GM06990 (cell line): Measurements from ENCODE around the gene HNRNPR.

Experiments
- DNase-seq: peaks from one replicate; pipeline ENCODE4 v3.0.0-alpha.2; 2011; ENCODE audit not compliant: insufficient read length; ENCODE audit errors: extremely low read depth
- H3K27me3 ChIP-seq: replicated peaks from 2 replicates; pipeline ENCODE4 v1.6.0; 2011; ENCODE audit warnings: low read length; ENCODE audit not compliant: control insufficient read depth, insufficient read depth
- H3K36me3 ChIP-seq: 2 replicates; pipeline ENCODE4 v1.5.1; 2011; ENCODE audit warnings: low read length; ENCODE audit not compliant: control insufficient read depth, insufficient read depth
- H3K4me3 ChIP-seq: replicated peaks from 2 replicates; pipeline ENCODE4 v1.5.1; 2011; ENCODE audit warnings: low read depth, mild to moderate bottlenecking, control low read depth, low read length
- TF ChIP-seq, protein P1 (sequence below): IDR thresholded peaks from 2 replicates; pipeline ENCODE4 v1.5.1; 2011; ENCODE audit warnings: low read length, control low read depth, mild to moderate bottlenecking, inconsistent platforms; ENCODE audit not compliant: insufficient read depth, poor library complexity, severe bottlenecking

HNRNPR gene

DNA sequence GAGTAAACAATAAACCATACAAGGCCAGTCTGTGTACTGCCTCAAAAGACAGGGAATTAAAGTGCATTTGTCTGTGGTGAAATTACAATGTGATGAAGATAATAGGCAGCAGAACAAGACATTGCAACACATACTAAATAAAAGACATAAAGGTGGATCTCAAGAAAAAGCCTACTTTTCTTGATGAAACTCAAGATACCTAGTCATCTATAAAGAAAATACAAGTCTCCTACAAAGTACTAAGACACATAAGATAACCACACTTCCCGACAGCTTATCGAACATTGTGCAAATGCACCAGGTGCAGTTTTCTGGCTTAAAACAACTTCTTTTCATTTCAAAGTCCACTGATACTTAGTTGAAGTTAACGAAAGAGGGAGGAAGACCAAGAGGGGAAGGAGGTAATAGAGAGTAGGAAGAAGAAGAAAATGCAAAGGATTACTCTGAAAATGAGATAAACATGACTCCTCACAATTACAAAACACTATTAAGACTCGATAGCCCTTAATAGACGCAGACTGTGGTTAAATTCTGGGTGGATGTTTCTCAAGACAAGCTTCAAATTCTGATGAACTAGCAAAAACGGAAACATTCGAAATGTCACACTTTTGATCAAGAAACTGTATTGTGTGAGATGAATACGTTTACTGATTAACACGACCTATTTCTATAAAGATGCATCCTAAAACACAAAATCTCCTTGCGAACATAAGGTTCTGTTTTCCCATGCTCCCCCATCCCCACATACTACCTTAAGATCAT, 2.0 kb downstream of the HNRNPR start:
- DNase-seq, result no peak
- no peaks in the 10 kb centered on the region for H3K27me3 ChIP-seq
- peak overlapping the region; percentile 89 for H3K4me3 ChIP-seq
- TF ChIP-seq, protein P1, sequence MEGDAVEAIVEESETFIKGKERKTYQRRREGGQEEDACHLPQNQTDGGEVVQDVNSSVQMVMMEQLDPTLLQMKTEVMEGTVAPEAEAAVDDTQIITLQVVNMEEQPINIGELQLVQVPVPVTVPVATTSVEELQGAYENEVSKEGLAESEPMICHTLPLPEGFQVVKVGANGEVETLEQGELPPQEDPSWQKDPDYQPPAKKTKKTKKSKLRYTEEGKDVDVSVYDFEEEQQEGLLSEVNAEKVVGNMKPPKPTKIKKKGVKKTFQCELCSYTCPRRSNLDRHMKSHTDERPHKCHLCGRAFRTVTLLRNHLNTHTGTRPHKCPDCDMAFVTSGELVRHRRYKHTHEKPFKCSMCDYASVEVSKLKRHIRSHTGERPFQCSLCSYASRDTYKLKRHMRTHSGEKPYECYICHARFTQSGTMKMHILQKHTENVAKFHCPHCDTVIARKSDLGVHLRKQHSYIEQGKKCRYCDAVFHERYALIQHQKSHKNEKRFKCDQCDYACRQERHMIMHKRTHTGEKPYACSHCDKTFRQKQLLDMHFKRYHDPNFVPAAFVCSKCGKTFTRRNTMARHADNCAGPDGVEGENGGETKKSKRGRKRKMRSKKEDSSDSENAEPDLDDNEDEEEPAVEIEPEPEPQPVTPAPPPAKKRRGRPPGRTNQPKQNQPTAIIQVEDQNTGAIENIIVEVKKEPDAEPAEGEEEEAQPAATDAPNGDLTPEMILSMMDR, result no peak
- H3K36me3 ChIP-seq, result peaks cover 3% of the 10 kb centered on the region; the same call in 1 of the 2 replicates

DNA sequence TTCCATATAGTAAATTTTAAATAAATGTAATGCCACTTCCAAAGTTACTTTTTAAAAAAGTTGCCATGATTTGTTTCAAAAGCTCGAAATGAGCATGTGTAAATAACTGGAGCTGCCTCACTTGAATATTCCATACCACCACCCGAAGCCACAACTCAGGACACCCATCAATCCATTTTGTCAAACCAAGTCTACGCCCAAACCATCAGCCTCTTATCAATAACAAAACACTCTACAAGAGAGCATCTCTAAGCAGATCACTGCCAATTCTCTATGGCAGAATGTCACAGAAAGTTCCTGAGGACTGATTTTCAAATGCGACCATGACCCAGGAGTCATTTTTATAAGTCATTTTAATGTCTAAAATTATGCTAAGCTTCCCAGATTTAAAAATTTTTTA, 4.5 kb downstream of the HNRNPR start:
- TF ChIP-seq, protein P1, result no peak
- H3K4me3 ChIP-seq, result no peak overlapping the region
- no peak for DNase-seq
- H3K36me3 ChIP-seq, result peaks cover 3% of the 10 kb centered on the region
- H3K27me3 ChIP-seq, result no peaks in the 10 kb centered on the region

DNA sequence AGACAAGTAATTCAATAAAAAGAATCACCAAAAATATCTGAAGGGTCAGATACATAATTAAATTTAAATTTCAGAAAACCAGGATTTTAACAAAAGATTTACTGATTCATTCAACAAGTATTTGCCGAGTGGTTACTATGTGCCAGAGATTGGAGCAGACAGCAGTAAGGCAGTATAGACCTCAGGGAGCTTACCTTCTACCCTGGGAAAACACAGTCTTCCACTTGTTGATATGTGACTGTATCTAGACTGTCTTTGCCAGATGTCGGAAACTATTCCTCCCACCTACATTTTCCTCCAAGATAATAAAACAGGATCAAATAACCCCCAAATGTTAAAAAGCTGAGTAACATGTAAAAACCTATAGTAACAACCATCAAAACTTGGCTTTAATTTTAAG, 6.2 kb downstream of the HNRNPR start:
- Histone ChIP-seq H3K36me3 (peaks cover 3% of the 10 kb centered on the region), H3K4me3 (no peak overlapping the region), H3K27me3 (no peaks in the 10 kb centered on the region)
- TF ChIP-seq, protein P1, result no peak
- DNase-seq, result no peak

DNA sequence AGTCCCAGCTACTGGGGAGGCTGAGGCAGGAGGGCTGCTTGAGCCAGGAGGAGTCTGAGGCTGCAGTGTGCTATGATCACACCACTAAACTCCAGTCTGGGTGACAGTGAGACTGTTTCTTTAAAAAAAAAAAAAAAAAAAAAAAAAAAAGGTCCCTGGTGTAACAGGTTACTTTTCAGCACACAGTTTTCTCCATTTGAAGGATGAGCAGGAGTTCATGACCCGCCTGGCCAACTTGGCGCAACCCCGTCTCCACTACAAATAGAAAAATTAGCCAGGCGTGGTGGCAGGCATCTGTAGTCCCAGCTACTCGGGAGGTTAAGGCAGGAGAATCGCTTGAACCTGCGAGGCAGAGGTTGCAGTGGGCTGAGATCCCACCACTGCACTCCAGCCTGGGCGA, 12.4 kb downstream of the HNRNPR start:
- H3K4me3 ChIP-seq, result no peak overlapping the region
- DNase-seq, result no peak
- no peaks in the 10 kb centered on the region for H3K27me3 ChIP-seq
- TF ChIP-seq, protein P1, result no peak
- peaks cover 7% of the 10 kb centered on the region for H3K36me3 ChIP-seq

DNA sequence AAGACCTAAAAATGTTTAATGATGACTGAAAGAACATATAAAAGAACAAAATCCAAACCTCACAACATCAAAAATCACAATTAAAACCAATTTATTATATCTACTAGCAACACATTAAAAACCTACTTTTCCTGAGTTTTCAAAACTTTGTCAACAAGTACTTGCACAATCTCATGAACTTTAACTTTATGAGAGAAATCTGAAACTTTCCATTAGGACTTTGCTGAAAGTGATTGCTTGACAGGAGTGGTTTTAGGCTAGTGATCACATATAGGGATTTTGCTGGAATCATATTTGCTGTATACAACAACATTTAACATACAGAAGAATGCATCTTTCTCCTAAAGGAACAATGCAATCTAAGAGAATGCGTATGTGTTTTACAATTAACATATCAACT, 13.2 kb downstream of the HNRNPR start:
- H3K27me3 ChIP-seq, result no peaks in the 10 kb centered on the region
- no peak for DNase-seq
- no peak overlapping the region for H3K4me3 ChIP-seq
- peaks cover 9% of the 10 kb centered on the region for H3K36me3 ChIP-seq
- TF ChIP-seq, protein P1, result no peak
